Stomach smooth muscle (tissue), 2 donors: ENCODE measurements around the gene STAT6.

ENCODE experiments used
- H3K27ac ChIP-seq: one replicate; pipeline ENCODE4 v1.7.0; 2013; ENCODE audit warnings: mild to moderate bottlenecking, low read length, inconsistent platforms
- H3K27me3 ChIP-seq, 2 donors: one replicate each; pipeline ENCODE4 v1.7.0; 2013; ENCODE audit warnings: low read length in 2 of 2; ENCODE audit not compliant: insufficient read depth in 2 of 2, control insufficient read depth in 1 of 2
- H3K36me3 ChIP-seq, 2 donors: one replicate each; pipeline ENCODE4 v1.7.0; 2013; ENCODE audit warnings: low read length in 2 of 2; ENCODE audit not compliant: control insufficient read depth in 2 of 2, insufficient read depth in 2 of 2
- H3K4me1 ChIP-seq: one replicate; pipeline ENCODE4 v1.7.0; 2013; ENCODE audit warnings: low read length; ENCODE audit not compliant: control insufficient read depth, insufficient read depth
- H3K4me3 ChIP-seq, 2 donors: one replicate each; pipeline ENCODE4 v1.7.0; 2013; ENCODE audit warnings: low read length in 2 of 2
- H3K9ac ChIP-seq, 2 donors: one replicate each; pipeline ENCODE4 v1.7.0; 2013; ENCODE audit warnings: low read length in 2 of 2, mild to moderate bottlenecking in 1 of 2
- H3K9me3 ChIP-seq, 2 donors: one replicate each; pipeline ENCODE4 v1.7.0; 2013; ENCODE audit warnings: low read length in 2 of 2; ENCODE audit not compliant: control insufficient read depth in 2 of 2
- donor health status: healthy.
- donor health status: Pancreatic carcinoma.

The STAT6 gene

DNA sequence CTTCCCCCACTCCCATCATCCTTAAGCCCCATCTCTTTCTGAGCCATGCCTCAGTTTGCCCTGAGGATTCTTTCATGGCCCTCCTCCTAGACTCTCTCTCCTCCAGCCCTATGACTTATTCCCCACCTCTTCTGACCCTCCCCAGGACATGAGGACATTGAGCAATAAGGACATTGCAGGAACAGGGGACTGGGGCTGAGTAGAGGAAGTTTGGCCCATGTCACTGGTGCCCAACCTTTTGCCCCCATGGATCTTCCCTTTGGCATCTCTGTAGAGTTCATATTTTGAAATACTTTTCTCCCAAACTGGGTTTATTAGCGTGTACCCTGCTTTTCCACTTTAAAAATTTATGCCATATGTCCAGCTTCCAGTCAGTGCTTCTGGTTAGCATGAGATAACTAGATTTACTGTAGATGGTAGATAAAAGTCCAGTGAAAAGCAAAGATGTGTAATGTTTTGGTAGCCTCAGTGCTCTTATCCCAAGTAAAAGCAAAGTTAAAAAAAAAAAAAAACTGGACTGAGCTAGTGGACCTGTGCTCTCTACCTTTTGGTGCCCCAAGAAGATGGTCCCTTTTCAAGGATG, 42.3 kb upstream of the STAT6 start:
- Histone ChIP-seq H3K4me3 (no peak overlapping the region), H3K36me3 (peaks cover 30 to 41% of the 10 kb centered on the region in 2 donors), H3K27ac (peak overlapping the region; percentile 41), H3K27me3 (no peaks in the 10 kb centered on the region), H3K9ac (no peak overlapping the region), H3K9me3 (no peaks in the 10 kb centered on the region), H3K4me1 (peaks cover 48% of the 10 kb centered on the region)

DNA sequence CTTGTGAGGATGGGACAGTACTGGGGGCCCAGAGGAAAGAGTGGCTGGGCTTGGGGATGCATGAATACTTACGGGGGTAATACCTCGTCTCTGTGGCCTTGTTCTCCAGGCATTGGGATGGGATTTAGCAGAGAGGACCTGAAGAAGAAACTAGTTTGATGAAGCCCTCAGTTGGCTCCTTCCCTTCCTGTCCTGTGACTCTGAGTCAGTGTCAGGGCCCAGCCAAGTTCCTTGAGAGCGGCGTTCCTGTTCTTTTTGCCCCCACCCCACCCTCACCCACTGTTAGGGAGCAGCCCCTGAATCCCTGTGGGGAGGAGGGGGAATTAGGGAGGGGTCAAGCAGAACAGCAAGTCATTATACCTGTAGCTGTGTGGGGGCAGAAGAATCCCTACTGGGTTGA, 41.5 kb upstream of the STAT6 start:
- Histone ChIP-seq H3K9ac (peak overlapping the region in 1 of 2 donors; percentile 13), H3K9me3 (no peaks in the 10 kb centered on the region), H3K36me3 (peaks cover 22 to 36% of the 10 kb centered on the region in 2 donors), H3K27ac (peak overlapping the region; percentile 41), H3K4me1 (peaks cover 43% of the 10 kb centered on the region), H3K4me3 (no peak overlapping the region), H3K27me3 (no peaks in the 10 kb centered on the region)

DNA sequence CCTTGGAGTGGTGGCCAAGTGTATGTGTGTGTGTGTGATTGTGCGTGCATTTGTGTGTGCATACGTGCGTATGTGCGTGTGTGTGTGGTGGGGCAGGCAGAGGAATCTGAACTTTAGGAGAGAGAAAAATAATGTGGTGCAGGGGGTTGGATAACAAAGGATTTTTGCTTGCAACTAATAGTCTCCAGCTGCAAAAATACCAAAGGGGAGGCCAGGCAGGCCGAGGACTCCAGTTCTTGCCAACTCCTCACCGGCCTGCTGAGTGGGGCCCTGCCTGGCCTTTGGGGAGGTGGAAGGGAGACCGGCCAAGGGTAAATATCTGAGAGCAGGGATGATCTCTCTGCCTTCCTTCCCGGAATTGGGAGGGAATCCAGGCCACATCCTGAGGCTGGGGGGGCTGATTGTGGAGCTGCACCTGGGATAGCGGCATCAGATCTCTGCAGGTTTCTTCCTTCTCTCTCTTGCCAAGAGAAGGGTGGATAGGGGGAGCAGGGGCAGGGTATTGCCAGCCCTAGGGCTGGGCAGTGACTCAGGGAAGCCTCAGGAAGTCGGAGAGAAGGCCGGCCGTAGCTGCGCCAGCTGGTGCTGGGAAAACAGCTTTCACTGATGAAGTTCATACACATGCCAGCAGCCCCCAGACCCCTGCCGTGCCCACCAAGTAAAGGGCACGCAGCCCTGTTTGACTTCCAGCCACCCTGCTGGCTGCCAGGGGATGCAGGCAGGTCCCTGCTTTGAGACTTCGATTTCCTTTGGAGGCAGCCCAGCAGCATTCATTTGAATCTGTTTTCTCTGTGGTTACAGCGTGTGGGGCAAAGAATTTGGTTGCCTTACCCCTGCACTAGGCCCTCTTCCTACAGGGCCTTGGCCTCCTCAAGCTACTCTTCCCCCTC, 40.8 kb upstream of the STAT6 start:
- Histone ChIP-seq H3K27me3 (no peaks in the 10 kb centered on the region), H3K4me3 (no peak overlapping the region), H3K27ac (peak overlapping the region; percentile 41), H3K9ac (peak overlapping the region in 1 of 2 donors; percentile 13), H3K36me3 (peaks cover 22 to 32% of the 10 kb centered on the region in 2 donors), H3K9me3 (no peaks in the 10 kb centered on the region), H3K4me1 (peaks cover 44% of the 10 kb centered on the region)

DNA sequence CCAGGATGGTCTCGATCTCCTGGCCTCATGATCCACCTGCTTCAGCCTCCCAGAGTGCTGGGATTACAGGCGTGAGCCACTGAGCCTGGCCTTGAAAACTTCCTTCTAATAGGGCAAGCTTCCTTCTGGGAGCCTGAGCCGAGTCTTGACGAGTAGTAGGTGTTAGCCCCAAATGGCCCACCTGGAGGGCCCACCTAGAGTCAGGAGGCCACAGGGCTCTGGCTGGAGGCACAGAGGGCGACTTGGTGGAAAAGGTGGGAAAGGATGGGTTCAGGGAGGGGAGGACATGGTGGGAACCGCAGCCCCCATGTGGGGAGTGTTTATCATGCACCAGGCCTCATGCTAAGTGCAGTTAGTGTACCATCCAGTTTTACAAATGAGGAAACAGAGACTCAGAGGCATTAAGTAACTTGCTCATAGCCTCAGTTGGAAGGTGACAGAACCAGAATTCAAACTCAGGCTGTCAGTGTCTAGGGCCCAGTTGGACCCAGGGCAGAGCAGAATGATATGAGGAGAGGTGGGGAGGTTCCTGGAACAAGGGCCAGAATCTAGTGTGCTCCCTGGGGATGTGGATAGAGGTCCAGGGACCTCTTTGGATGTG, 39.3 kb upstream of the STAT6 start:
- Histone ChIP-seq H3K27ac (peak overlapping the region; percentile 31), H3K4me1 (peaks cover 57% of the 10 kb centered on the region), H3K36me3 (peaks cover 28 to 33% of the 10 kb centered on the region in 2 donors), H3K9me3 (no peaks in the 10 kb centered on the region), H3K4me3 (no peak overlapping the region), H3K27me3 (no peaks in the 10 kb centered on the region), H3K9ac (no peak overlapping the region)

DNA sequence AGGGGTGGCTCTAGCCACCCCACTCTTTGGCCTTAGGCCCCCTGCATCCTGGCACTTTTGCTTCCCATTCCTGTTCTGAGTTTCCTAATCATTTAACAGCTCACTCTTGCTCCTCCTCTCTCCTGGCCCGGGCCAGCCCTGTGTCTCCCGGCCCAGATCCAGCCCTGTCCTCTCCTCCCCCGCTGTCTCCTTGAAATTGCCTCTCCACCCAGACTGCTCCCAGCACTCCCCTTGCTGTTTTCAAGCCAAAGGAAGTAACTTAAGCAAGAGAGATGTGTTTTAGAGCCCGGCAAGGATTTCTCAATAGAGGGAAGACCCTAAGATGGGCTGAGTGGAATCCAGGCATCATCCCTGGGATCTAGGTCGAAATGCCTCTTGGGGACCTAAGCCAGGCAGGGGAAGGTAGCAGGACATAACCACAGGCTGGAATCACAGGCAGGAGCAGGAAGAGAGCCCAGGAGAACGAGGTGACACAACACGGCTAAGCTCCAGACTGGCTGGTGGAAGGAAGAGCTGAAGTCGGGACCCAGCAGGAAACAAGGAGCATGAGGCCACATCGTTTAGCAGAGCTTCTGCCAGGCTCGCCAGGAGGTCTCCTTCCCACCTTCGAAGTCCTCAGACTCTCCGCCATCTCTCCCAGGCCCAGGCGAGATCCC, 38.2 kb upstream of the STAT6 start:
- H3K27ac ChIP-seq = peak overlapping the region; percentile 76
- H3K4me1 ChIP-seq = peaks cover 64% of the 10 kb centered on the region
- H3K27me3 ChIP-seq = no peaks in the 10 kb centered on the region
- peak overlapping the region in 1 of 2 donors; percentile 35 for H3K4me3 ChIP-seq
- H3K36me3 ChIP-seq = peaks cover 28 to 33% of the 10 kb centered on the region in 2 donors
- no peak overlapping the region for H3K9ac ChIP-seq
- no peaks in the 10 kb centered on the region for H3K9me3 ChIP-seq

DNA sequence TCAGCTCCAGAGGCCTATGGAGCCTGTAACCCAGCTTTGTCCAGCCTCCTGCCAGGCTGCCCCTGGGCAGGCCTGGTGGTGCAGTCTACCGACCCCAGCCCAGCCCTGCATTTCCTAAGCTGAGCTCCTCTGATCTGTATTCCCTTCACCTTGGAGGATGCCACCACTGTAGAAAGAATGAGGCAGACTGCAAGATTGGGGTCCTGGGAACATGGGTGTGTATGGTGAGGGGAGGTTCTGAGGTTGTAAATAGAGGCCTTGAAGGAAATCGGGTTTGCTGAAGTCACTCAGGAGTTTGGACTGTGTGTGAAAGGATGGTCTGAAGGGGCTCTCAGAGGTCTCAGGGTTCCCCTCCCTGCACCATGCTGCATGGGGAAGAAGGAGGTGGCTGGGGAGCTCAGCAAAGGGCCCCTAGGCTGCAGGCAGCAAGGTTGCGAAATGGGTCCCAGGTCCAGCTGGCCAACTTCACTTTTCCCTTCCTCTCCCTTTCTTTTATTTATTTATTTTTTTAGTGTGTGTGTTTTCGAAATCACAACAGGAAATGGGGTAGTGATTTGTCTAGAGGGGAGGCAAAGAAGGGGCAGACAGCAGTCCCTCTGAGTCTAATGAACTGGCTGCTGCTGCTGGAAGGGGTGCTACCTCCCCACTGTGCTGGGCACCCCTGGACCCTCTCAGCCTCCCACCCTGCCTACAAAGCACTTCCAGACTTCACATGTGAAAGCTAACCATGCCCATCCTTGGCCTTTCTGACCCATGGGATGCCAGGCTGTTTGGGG, 37.5 kb upstream of the STAT6 start:
- H3K27me3 ChIP-seq = no peaks in the 10 kb centered on the region
- H3K4me3 ChIP-seq = peak overlapping the region in 1 of 2 donors; percentile 35
- peaks cover 24 to 30% of the 10 kb centered on the region in 2 donors for H3K36me3 ChIP-seq
- no peaks in the 10 kb centered on the region for H3K9me3 ChIP-seq
- H3K27ac ChIP-seq = peak overlapping the region; percentile 76
- H3K9ac ChIP-seq = peak overlapping the region in 1 of 2 donors; percentile 29
- H3K4me1 ChIP-seq = peaks cover 64% of the 10 kb centered on the region

DNA sequence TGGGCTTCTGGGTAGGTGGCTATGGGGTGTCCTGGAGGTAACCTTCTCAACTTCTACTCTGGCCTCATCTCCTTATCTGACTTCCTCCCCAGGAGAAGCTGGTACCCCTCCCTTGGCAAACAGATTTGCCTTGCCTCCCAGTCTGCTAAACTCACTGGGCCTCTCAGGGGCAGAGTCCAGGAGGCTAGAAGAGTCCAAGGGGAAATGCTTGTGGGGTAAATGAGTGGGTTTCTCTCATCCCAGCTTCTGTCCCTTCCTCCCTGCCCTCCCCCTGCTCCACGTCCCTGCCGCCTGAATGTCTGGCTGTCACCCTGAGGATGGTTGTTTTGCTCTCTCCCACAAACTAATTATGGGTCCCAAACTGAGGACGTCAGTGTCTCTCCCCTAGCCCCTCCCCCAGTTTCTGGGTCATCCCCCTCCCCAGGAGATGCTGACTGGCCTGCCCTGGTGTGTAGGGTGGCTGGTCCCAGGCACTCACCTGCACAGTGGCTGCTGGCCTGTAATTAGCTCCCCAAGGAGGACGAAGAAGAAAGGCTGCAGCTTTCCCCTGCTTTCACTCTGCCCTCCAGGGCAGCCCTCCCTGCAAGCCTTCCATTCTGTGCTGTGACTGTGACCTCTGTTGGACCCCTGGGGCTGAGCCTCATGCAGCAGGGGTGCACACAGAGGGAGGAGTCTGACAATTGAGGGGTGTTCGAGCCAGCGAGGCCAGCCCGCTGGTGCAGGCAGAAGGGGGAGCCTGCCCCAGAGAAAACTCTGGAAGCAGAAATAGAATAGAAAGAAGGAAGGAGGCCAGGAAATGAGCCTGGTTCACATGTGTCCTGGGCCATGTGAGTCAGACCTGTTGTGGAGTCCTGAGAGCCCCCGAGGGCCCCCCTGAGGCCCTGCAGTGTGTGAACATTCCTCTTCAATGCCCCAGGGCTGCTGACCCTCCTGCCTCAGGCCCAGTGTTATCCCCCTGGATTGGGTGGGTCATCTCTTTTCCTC, 36.1 kb upstream of the STAT6 start, which contains the start of gene LRP1-AS:
LRP1-AS (minus strand) TSS at position 659 of the 984 bp plus-strand sequence.
- Histone ChIP-seq H3K4me3 (peak within 1 kb of the TSS in 1 of 2 donors; percentile 29), H3K4me1 (peaks cover 61% of the 10 kb centered on the region), H3K27me3 (no peaks in the 10 kb centered on the region), H3K9ac (peak within 1 kb of the TSS in 1 of 2 donors; percentile 5), H3K9me3 (no peaks in the 10 kb centered on the region), H3K27ac (peak within 1 kb of the TSS; percentile 76), H3K36me3 (peaks cover 36 to 37% of the 10 kb centered on the region in 2 donors)

DNA sequence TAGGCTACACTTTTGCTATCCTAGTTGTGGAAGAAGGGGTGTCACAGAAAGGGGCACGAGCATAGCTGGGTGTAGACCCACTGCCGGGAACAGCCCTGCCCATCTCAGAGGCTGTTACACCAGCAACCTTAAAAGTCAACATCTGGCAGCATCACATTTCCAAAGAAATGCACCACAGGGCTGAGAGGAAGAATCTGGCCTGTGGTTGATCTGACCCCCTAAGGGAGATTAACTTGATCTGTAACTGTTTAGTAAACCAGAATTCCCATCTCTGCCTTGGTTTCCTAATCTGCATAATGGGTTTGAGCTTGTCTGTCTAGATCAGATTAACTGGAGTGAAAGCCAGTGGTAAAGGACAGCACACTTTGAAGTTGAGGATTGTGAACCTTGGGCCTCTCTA, 34.9 kb upstream of the STAT6 start:
- Histone ChIP-seq H3K27me3 (no peaks in the 10 kb centered on the region), H3K9ac (no peak overlapping the region), H3K4me3 (no peak overlapping the region), H3K27ac (peak overlapping the region; percentile 37), H3K9me3 (no peaks in the 10 kb centered on the region), H3K36me3 (peaks cover 44 to 45% of the 10 kb centered on the region in 2 donors), H3K4me1 (peaks cover 57% of the 10 kb centered on the region)

DNA sequence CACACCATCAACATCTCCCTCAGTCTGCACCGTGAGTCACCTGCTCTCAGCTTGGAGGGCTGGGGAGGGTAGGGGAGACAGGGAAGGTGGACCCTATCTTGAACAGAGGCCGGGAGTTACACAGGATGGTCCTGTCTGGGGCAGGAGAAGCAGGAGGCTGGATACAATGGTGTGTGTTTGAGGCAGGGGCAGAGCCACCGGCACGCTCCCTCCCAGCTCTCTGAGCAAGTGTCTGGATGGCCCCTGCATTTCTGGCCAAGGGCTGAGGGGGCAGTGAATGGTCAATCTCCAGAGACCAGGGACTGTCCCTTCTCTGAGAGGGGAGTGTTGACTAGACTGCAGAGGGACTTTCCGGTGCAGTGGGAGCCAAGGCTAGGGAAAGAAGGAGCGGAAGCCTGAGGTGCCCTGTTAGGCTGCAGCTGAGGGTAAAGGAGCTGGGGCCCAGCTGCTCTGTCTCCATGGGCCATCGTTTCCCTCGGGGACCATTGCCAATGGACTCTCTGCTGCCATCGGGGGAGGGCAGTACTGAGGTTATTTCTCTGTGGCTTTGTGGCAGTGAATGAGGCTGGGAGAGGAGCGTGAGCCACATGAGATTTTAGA, 34.4 kb upstream of the STAT6 start:
- H3K9ac ChIP-seq = no peak overlapping the region
- H3K4me1 ChIP-seq = peaks cover 51% of the 10 kb centered on the region
- peaks cover 45 to 46% of the 10 kb centered on the region in 2 donors for H3K36me3 ChIP-seq

More for the DNA sequence above, 34.4 kb upstream of the STAT6 start:
- no peak overlapping the region for H3K27ac ChIP-seq
- H3K4me3 ChIP-seq = no peak overlapping the region
- H3K9me3 ChIP-seq = no peaks in the 10 kb centered on the region
- H3K27me3 ChIP-seq = no peaks in the 10 kb centered on the region
